Skeletal muscle satellite cell (primary cell): ENCODE measurements around the gene ETS1.

Source experiments
- H3K27me3 ChIP-seq: 2 replicates; pipeline ENCODE4 v1.7.0; 2013; ENCODE audit warnings: low read length; ENCODE audit not compliant: control insufficient read depth, insufficient read depth
- H3K36me3 ChIP-seq: 2 replicates; pipeline ENCODE4 v1.7.0; 2013; ENCODE audit warnings: mild to moderate bottlenecking, control low read depth, low read length; ENCODE audit not compliant: insufficient read depth
- H3K4me1 ChIP-seq: 2 replicates; pipeline ENCODE4 v1.7.0; 2013; ENCODE audit warnings: low read length; ENCODE audit not compliant: control insufficient read depth, insufficient read depth
- H3K4me2 ChIP-seq: 2 replicates; pipeline ENCODE4 v1.7.0; 2013; ENCODE audit warnings: mild to moderate bottlenecking, low read length
- H3K4me3 ChIP-seq: 2 replicates; pipeline ENCODE4 v1.7.0; 2013; ENCODE audit warnings: low read length
- H3K9ac ChIP-seq: 2 replicates; pipeline ENCODE4 v1.7.0; 2013; ENCODE audit warnings: mild to moderate bottlenecking, low read depth, low read length, moderate library complexity
- H3K9me3 ChIP-seq: replicated peaks from 2 replicates; pipeline ENCODE4 v1.7.0; 2013; ENCODE audit warnings: mild to moderate bottlenecking, control low read depth, low read length

Gene ETS1

DNA sequence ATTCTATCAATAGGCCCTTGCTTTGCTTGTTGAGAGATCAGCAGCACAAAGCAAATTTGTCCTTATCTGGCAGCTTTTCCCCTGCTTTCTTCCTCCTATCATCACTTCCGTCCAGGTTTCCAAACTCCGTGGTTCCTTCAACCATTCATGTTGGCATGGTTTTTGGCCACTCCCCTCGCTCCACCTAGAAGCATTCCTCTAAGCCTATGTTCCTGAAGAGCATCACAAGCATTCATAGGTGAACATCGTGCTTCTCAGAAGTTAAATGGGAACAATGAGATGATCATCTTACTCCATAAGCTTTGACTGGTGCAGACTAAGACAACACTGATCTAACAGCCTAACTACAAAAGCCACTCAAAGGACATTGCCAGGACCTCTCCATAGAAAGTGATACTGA, 86.3 kb downstream of the ETS1 start:
- H3K4me1 ChIP-seq = peaks cover 100% of the 10 kb centered on the region
- peak overlapping the region; percentile 79 for H3K4me2 ChIP-seq
- H3K27me3 ChIP-seq = no peaks in the 10 kb centered on the region
- peak overlapping the region; percentile 63 for H3K9ac ChIP-seq
- no peaks in the 10 kb centered on the region for H3K9me3 ChIP-seq
- no peak overlapping the region for H3K4me3 ChIP-seq
- H3K36me3 ChIP-seq = peaks cover 23% of the 10 kb centered on the region

- H3K9ac ChIP-seq = peak overlapping the region; percentile 63
- H3K4me3 ChIP-seq = no peak overlapping the region
Observed at GRCh38 chr11:128500493-128500892, 86.9 kb downstream of the ETS1 start.

GRCh38 chr11:128499613-128500253, 87.6 kb downstream of the ETS1 start:
- Histone ChIP-seq H3K27me3 (no peaks in the 10 kb centered on the region), H3K36me3 (peaks cover 11% of the 10 kb centered on the region), H3K4me2 (peak overlapping the region; percentile 79), H3K9ac (peak overlapping the region; percentile 63), H3K4me3 (peak overlapping the region; percentile 28), H3K4me1 (peaks cover 100% of the 10 kb centered on the region), H3K9me3 (no peaks in the 10 kb centered on the region)

More at GRCh38 chr11:128500493-128500892, 86.9 kb downstream of the ETS1 start:
- H3K4me2 ChIP-seq = peak overlapping the region; percentile 79
- peaks cover 18% of the 10 kb centered on the region for H3K36me3 ChIP-seq
- peaks cover 100% of the 10 kb centered on the region for H3K4me1 ChIP-seq
- H3K27me3 ChIP-seq = no peaks in the 10 kb centered on the region
- no peaks in the 10 kb centered on the region for H3K9me3 ChIP-seq

DNA sequence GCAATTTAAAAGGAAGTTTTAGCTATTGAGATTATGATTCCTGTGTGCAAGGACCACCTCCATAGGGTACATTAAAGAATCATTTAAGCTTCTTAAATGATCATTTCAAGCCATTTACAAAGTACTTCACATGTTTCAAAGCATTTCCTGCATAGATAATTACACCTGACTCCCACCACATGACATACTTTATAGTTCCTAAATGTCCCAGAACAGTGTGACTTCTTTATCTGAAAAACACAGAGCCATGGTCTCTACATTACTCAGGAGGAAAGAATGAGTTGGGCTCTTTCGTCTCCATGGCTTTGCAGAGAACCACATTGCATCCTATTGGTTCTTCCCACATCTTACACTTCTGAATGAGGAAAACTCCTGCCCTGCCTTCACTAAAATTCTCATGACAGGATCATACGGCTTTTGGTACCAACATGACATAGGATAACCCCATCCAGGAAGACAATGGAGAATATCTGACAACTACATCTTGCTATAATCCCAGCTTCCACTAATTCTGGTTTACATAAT, 88.6 kb downstream of the ETS1 start:
- H3K4me2 ChIP-seq = peak overlapping the region; percentile 79
- peaks cover 100% of the 10 kb centered on the region for H3K4me1 ChIP-seq
- H3K9me3 ChIP-seq = no peaks in the 10 kb centered on the region
- H3K36me3 ChIP-seq = peaks cover 18% of the 10 kb centered on the region
- H3K27me3 ChIP-seq = no peaks in the 10 kb centered on the region
- H3K4me3 ChIP-seq = peak overlapping the region; percentile 7
- H3K9ac ChIP-seq = peak overlapping the region; percentile 78

- Histone ChIP-seq H3K36me3 (peaks cover 23% of the 10 kb centered on the region), H3K4me2 (peak overlapping the region; percentile 79), H3K4me3 (peak overlapping the region; percentile 54), H3K9ac (peak overlapping the region; percentile 78), H3K4me1 (peaks cover 100% of the 10 kb centered on the region), H3K9me3 (no peaks in the 10 kb centered on the region), H3K27me3 (no peaks in the 10 kb centered on the region)
Observed at GRCh38 chr11:128497776-128498095, 89.6 kb downstream of the ETS1 start.

DNA sequence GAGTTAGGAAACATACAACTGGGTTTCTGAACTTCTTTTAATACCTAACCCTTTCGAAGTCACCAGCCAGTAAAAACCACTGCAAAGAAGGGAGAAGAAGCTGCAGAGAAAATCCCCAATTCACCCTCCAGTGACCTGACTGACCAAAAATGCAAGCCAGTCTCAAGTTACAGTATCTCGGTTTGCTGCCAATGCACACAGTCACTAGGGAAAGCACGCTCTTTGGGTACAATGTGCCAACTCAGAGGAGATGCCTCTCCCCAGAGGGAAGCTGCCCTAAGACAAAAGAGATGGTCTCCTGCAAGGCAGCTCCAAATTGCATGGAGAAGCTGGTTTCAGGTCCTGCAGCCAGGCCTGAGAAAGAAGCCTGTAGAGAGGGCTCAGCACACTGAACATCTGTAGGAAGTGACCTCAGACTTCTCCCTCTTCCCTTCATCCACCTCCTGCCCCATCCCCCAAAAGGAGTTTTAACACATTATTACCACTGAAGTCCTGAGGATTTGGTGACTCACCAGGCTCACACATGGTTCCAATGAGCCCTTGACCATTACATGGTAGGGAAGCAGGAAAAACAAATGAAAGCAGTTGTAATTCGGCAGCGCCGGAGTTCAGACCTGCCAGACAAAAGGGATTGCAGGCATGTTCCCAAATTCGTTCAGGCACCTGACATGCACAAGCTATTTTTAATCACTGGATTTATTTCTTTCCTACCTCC, 90.1 kb downstream of the ETS1 start:
- Histone ChIP-seq H3K27me3 (no peaks in the 10 kb centered on the region), H3K4me1 (peaks cover 100% of the 10 kb centered on the region), H3K4me3 (peak overlapping the region; percentile 54), H3K9ac (peak overlapping the region; percentile 78), H3K9me3 (no peaks in the 10 kb centered on the region), H3K36me3 (peaks cover 28% of the 10 kb centered on the region), H3K4me2 (peak overlapping the region; percentile 79)

- H3K9me3 ChIP-seq = no peaks in the 10 kb centered on the region
- peak overlapping the region; percentile 54 for H3K4me3 ChIP-seq
- peaks cover 33% of the 10 kb centered on the region for H3K36me3 ChIP-seq
- H3K9ac ChIP-seq = peak overlapping the region; percentile 78
- no peaks in the 10 kb centered on the region for H3K27me3 ChIP-seq
- peak overlapping the region; percentile 79 for H3K4me2 ChIP-seq
- H3K4me1 ChIP-seq = peaks cover 100% of the 10 kb centered on the region
Observed at GRCh38 chr11:128496692-128497060, 90.7 kb downstream of the ETS1 start.

DNA sequence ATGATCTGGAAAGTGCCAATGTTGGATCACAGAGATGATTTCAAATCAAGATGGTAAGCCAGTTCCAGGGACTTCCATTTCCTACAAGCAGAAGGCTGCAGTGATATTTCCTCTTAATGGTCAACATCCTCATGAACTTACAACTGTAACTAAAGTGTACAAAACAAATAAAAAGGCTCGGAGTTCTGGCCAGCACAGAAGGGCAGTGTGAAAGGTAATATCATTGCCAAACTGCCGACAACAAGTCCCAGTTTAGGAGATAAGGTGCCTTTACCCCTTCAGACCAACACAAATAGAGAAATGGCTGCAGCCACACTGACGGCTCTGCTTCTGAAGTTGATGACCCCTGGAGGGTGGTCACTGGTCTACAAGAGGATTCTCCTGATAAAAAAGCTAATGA, 91.1 kb downstream of the ETS1 start:
- H3K36me3 ChIP-seq = peaks cover 36% of the 10 kb centered on the region
- H3K27me3 ChIP-seq = no peaks in the 10 kb centered on the region
- peak overlapping the region; percentile 78 for H3K9ac ChIP-seq
- no peaks in the 10 kb centered on the region for H3K9me3 ChIP-seq
- H3K4me2 ChIP-seq = peak overlapping the region; percentile 79
- H3K4me3 ChIP-seq = peak overlapping the region; percentile 54
- H3K4me1 ChIP-seq = peaks cover 100% of the 10 kb centered on the region

- Histone ChIP-seq H3K9ac (no peak overlapping the region), H3K36me3 (peaks cover 41% of the 10 kb centered on the region), H3K4me3 (no peak overlapping the region), H3K27me3 (no peaks in the 10 kb centered on the region), H3K9me3 (no peaks in the 10 kb centered on the region), H3K4me2 (peak overlapping the region; percentile 2), H3K4me1 (peaks cover 89% of the 10 kb centered on the region)
Observed at GRCh38 chr11:128494418-128495332, 92.7 kb downstream of the ETS1 start.

- peaks cover 88% of the 10 kb centered on the region for H3K4me1 ChIP-seq
- H3K9ac ChIP-seq = peak overlapping the region; percentile 33
- H3K27me3 ChIP-seq = no peaks in the 10 kb centered on the region
- peak overlapping the region; percentile 21 for H3K4me2 ChIP-seq
- H3K9me3 ChIP-seq = no peaks in the 10 kb centered on the region
- H3K36me3 ChIP-seq = peaks cover 51% of the 10 kb centered on the region
- H3K4me3 ChIP-seq = no peak overlapping the region
Observed at GRCh38 chr11:128493570-128493965, 93.8 kb downstream of the ETS1 start.

- Histone ChIP-seq H3K4me1 (peaks cover 87% of the 10 kb centered on the region), H3K27me3 (no peaks in the 10 kb centered on the region), H3K36me3 (peaks cover 54% of the 10 kb centered on the region), H3K4me3 (no peak overlapping the region), H3K9me3 (no peaks in the 10 kb centered on the region), H3K4me2 (peak overlapping the region; percentile 21), H3K9ac (peak overlapping the region; percentile 33)
Observed at GRCh38 chr11:128492903-128493569, 94.3 kb downstream of the ETS1 start.
